Keratinocyte (primary cell): Measurements from ENCODE around the gene SYT2. TPM values are rescaled to one million over a fixed set of nuclear protein-coding genes. Genes with fewer than 3 reads are reported as not detected.

Experiments
- DNase-seq: peaks from one replicate; pipeline ENCODE4 v3.0.0-alpha.2; 2011; ENCODE audit warnings: low read depth, missing footprints, low spot score
- FAIRE-seq: peaks from 2 replicates; lab custom pipeline; 2011; peaks lifted over from hg19 to GRCh38; lab: Jason Lieb, UNC
- H2AFZ ChIP-seq: 2 replicates; pipeline ENCODE4 v1.6.0; 2012; ENCODE audit warnings: low read length, control low read depth, inconsistent platforms; ENCODE audit not compliant: control insufficient read depth
- H3K27ac ChIP-seq: 2 replicates; pipeline ENCODE4 v1.5.1; 2011; ENCODE audit warnings: low read length; ENCODE audit not compliant: control insufficient read depth, insufficient read depth
- H3K27me3 ChIP-seq: 3 replicates; pipeline ENCODE4 v1.6.0; 2011; ENCODE audit warnings: low read length; ENCODE audit not compliant: control insufficient read depth, insufficient read depth; ENCODE audit errors: extremely low read depth
- H3K36me3 ChIP-seq, 2 experiments: 2 replicates in 1 of 2; 3 replicates in 1 of 2; pipeline ENCODE4 v1.5.1; 2011; ENCODE audit warnings: low read length in 2 of 2, mild to moderate bottlenecking in 1 of 2; ENCODE audit not compliant: control insufficient read depth in 2 of 2, insufficient read depth in 2 of 2; ENCODE audit errors: extremely low read depth in 1 of 2
- H3K4me1 ChIP-seq: 3 replicates; pipeline ENCODE4 v1.5.1; 2011; ENCODE audit warnings: low read length; ENCODE audit not compliant: control insufficient read depth, insufficient read depth; ENCODE audit errors: extremely low read depth
- H3K4me2 ChIP-seq: 3 replicates; pipeline ENCODE4 v1.6.0; 2011; ENCODE audit warnings: low read depth, low read length; ENCODE audit not compliant: control insufficient read depth, insufficient read depth; ENCODE audit errors: extremely low read depth
- H3K4me3 ChIP-seq, 3 experiments: fragments of 200-600 bp in 1 of 3; sonication (generic) in 1 of 3; 2 replicates in 2 of 3; 3 replicates in 1 of 3; pipeline ENCODE4 v1.5.1; 2011 to 2016; ENCODE audit warnings: low read length in 3 of 3, mild to moderate bottlenecking in 3 of 3, control low read depth in 2 of 3, inconsistent platforms in 1 of 3, low read depth in 1 of 3, mixed read lengths in 1 of 3, mixed run types in 1 of 3, moderate library complexity in 1 of 3; ENCODE audit not compliant: control insufficient read depth in 2 of 3, insufficient read depth in 2 of 3; ENCODE audit errors: extremely low read depth in 1 of 3
- H3K79me2 ChIP-seq: 2 replicates; pipeline ENCODE4 v1.6.0; 2012; ENCODE audit warnings: low read length; ENCODE audit not compliant: control insufficient read depth, insufficient read depth
- H3K9ac ChIP-seq: 3 replicates; pipeline ENCODE4 v1.6.0; 2011; ENCODE audit warnings: low read length; ENCODE audit not compliant: control insufficient read depth, insufficient read depth; ENCODE audit errors: extremely low read depth
- H3K9me1 ChIP-seq: 3 replicates; pipeline ENCODE4 v1.6.0; 2011; ENCODE audit warnings: low read length; ENCODE audit not compliant: control insufficient read depth, insufficient read depth; ENCODE audit errors: extremely low read depth
- H3K9me3 ChIP-seq: 2 replicates; pipeline ENCODE4 v1.5.1; 2012; ENCODE audit warnings: low read depth, low read length; ENCODE audit not compliant: control insufficient read depth
- H4K20me1 ChIP-seq: 3 replicates; pipeline ENCODE4 v1.6.0; 2011; ENCODE audit warnings: low read length; ENCODE audit not compliant: control insufficient read depth, insufficient read depth; ENCODE audit errors: extremely low read depth
- CTCF ChIP-seq, 3 experiments: IDR thresholded peaks in 1 of 3; conservative IDR thresholded peaks in 1 of 3; optimal IDR thresholded peaks in 1 of 3; 2 replicates in 2 of 3; 3 replicates in 1 of 3; pipeline versions ENCODE3 to v1.5.1; 2011; ENCODE audit warnings: low read length in 3 of 3, mild to moderate bottlenecking in 3 of 3, moderate library complexity in 2 of 3, control low read depth in 1 of 3, inconsistent platforms in 1 of 3; ENCODE audit not compliant: insufficient read depth in 2 of 3; ENCODE audit errors: extremely low read depth in 1 of 3
- EZH2 ChIP-seq: IDR thresholded peaks from one replicate; pipeline ENCODE4 v1.6.1; 2012; ENCODE audit warnings: inconsistent platforms, mild to moderate bottlenecking, low read length, moderate library complexity
- dilution Hi-C: fragments of 300-500 bp; cut with MboI; formaldehyde crosslinking; loops from one replicate; pipeline ENCODE4 v1.7.0; 2020; ENCODE audit warnings: low sequenced_read_pairs; ENCODE audit not compliant: extremely low pct_ligation_motif_present
- polyA plus RNA-seq, 5 experiments: library from polyadenylated mRNA; depleted of rRNA in 3 of 5; stranded (reverse) in 3 of 5; stranded (forward) in 1 of 5; unstranded in 1 of 5; fragments of >200 nt; gene quantifications; 1 replicate in 1 of 5; 2 replicates in 3 of 5; 3 replicates in 1 of 5; pipeline versions ENCODE4 v1.2.1 to v1.2.3, GENCODE V29; 2011 to 2012; ENCODE audit warnings: missing spikeins in 2 of 5, low read depth in 1 of 5, low replicate concordance in 1 of 5

Gene SYT2
- polyA plus RNA-seq, 1 donor (not counting 4 experiments of a cell fraction or from before 2014, with no cell fraction given), result not detected

GRCh38 chr1:202643397-202644218 is 66.6 kb downstream of the SYT2 start:
- no peak overlapping the region for H3K4me3 ChIP-seq
- no peaks in the 10 kb centered on the region for H3K36me3 ChIP-seq
- no peak for DNase-seq
- no peak overlapping the region for H3K27ac ChIP-seq
- H3K79me2 ChIP-seq, result no peaks in the 10 kb centered on the region
- dilution Hi-C loops, result no loop called here
- FAIRE-seq, result no peak
- no peak overlapping the region for H2AFZ ChIP-seq
- H4K20me1 ChIP-seq, result no peaks in the 10 kb centered on the region
- H3K9me1 ChIP-seq, result no peaks in the 10 kb centered on the region
- peaks cover 78% of the 10 kb centered on the region for H3K27me3 ChIP-seq
- no peak overlapping the region for H3K9ac ChIP-seq
- H3K4me2 ChIP-seq, result peak overlapping the region; percentile 10
- peaks cover 5% of the 10 kb centered on the region for H3K4me1 ChIP-seq
- H3K9me3 ChIP-seq, result no peaks in the 10 kb centered on the region
- TF ChIP-seq EZH2, result no peak
- TF ChIP-seq CTCF (optimal IDR thresholded peaks at IDR 0.05 in 1 of 3, IDR thresholded peaks at IDR 0.05 in 1 of 3, conservative IDR thresholded peaks at IDR 0.05 in 1 of 3; ENCODE audit: extremely low read depth in 1 of 3, insufficient read depth in 2 of 3, low read length in 3 of 3), result no peak

DNA sequence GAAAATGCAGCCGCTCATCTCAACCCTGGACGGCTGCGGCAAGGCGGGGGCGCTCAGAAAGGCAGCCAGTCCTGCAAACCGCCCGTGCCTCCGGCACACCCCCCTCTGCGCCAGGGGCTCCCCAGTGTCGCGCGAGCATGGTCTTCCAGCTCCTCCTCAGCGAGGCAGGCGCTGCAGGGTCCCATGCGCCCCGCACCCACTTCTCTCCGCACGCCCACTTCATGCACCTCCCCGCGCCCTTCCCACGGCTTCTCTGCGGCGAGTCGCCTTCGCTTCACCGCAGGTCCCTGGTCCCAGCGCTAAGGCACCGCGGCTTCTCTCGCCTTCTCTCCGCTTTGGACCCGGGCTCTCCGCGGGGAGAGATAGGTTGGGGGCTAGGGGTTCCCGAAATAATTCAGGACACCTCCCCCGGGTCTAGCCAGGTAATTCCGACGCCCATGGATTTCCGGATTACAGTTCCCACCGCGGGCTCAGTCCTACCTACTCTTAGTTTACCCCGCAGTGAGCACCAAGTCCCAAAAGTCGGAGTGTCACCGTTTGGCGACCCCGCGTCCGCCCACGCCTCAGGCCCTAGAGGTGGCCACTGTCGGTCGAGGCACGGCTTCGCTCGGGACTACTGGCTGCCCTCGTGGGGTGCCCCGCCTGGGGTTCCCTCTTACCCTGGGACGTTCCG is 67.5 kb downstream of the SYT2 start:
- peaks cover 77% of the 10 kb centered on the region for H3K27me3 ChIP-seq
- H2AFZ ChIP-seq, result no peak overlapping the region

More for the DNA sequence above, 67.5 kb downstream of the SYT2 start:
- Histone ChIP-seq H3K36me3 (no peaks in the 10 kb centered on the region), H3K79me2 (no peaks in the 10 kb centered on the region), H3K9me1 (no peaks in the 10 kb centered on the region), H3K27ac (no peak overlapping the region), H3K9me3 (no peaks in the 10 kb centered on the region), H3K4me3 (peak overlapping the region in 1 of 3 experiments; percentile 34), H4K20me1 (no peaks in the 10 kb centered on the region), H3K4me2 (peak overlapping the region; percentile 48), H3K9ac (no peak overlapping the region), H3K4me1 (peaks cover 5% of the 10 kb centered on the region)
- FAIRE-seq (no peak), DNase-seq (no peak)
- peak; percentile 97 for TF ChIP-seq EZH2
- TF ChIP-seq CTCF (optimal IDR thresholded peaks at IDR 0.05 in 1 of 3, IDR thresholded peaks at IDR 0.05 in 1 of 3, conservative IDR thresholded peaks at IDR 0.05 in 1 of 3; ENCODE audit: extremely low read depth in 1 of 3, insufficient read depth in 2 of 3, low read length in 3 of 3), result no peak
- dilution Hi-C loops, result no loop called here
